Pancreas (tissue), 10 donors: ENCODE results near the gene CFAP100. TPM values are rescaled to one million over a fixed set of nuclear protein-coding genes. Genes with fewer than 3 reads are reported as not detected.

Experiments
- ATAC-seq, 4 donors: fragments of 200-7000 bp; cut with Tn5 transposase; one replicate each; pipeline versions ENCODE4 v1.8.0 to v1.9.1; 2020; ENCODE audit warnings: mild to moderate bottlenecking in 4 of 4, moderate library complexity in 4 of 4
- DNase-seq, 6 donors: peaks; one replicate each; pipeline ENCODE4 v3.0.0-alpha.2; 2020
- FAIRE-seq: peaks from 2 replicates; lab custom pipeline; 2012; peaks lifted over from hg19 to GRCh38; lab: Jason Lieb, UNC
- H3K27ac ChIP-seq, 4 donors: fragments of 200-600 bp; sonication (generic); 1 replicate in 3 of 4; 2 replicates in 1 of 4; pipeline versions ENCODE4 v1.5.0 to v1.8.0; 2020
- H3K27me3 ChIP-seq, 4 donors: fragments of 200-600 bp; one replicate each; pipeline ENCODE4 v1.8.0; 2021
- H3K36me3 ChIP-seq, 3 donors: fragments of 200-600 bp; sonication (generic) in 1 of 3; one replicate each; pipeline versions ENCODE4 v1.5.0 to v1.8.0; 2020 to 2021
- H3K4me1 ChIP-seq, 3 donors: fragments of 200-600 bp; one replicate each; pipeline ENCODE4 v1.8.0; 2021
- H3K4me3 ChIP-seq, 4 donors: fragments of 200-600 bp; sonication (generic) in 2 of 4; one replicate each; pipeline versions ENCODE4 v1.5.0 to v1.8.0; 2020 to 2021
- H3K9me3 ChIP-seq, 4 donors: fragments of 200-600 bp; one replicate each; pipeline ENCODE4 v1.8.0; 2021
- CTCF ChIP-seq, 4 donors: fragments of 200-600 bp; sonication (generic) in 3 of 4; IDR thresholded peaks; one replicate each; pipeline versions ENCODE4 v1.5.0 to v1.8.0; 2021; ENCODE audit warnings: antibody characterized with exemption in 4 of 4
- WGBS, 2 donors: extraction: QIAGEN DNeasy Blood & Tissue Kit; methylation state at CpG; one replicate each; pipeline ENCODE4 v1.1.7; 2013; 5-methylcytosine and 5-hydroxymethylcytosine counted together
- intact Hi-C, 3 donors: fragments of 100-400 bp; cut with DNase I; formaldehyde crosslinking; loops; one replicate each; pipeline versions ENCODE4 v1.11.1 to v1.14.2; 2022
- polyA plus RNA-seq, 2 donors: library from polyadenylated mRNA; stranded (reverse); fragments of 200-250 nt; gene quantifications; one replicate each; pipeline ENCODE4 v1.2.3, GENCODE V29; 2013
- total RNA-seq, 6 donors: library from RNA; stranded (reverse); fragmentation: NEBNext Ultra II Directional in 4 of 6; extraction: Animal tissue kit (Norgen Biotek cat#: 25700) in 4 of 6; gene quantifications; one replicate each; pipeline versions ENCODE4 v1.2.1 to v1.2.4, GENCODE V29; 2021 to 2023
- donor health status: healthy with polysubstance abuse.
- donor health status: DM: no; HTN: no; CAD: no; lungs with moderate emphysema.
- donor health status: DM: no; HTN: no; CAD: no.
- donor health status: control.
- donor health status: control.
- donor health status: Bipolar disorder and iron deficiency.
- donor health status: DM: yes; HTN: yes; CAD: no.
- donor health status: DM: no; HTN: no; CAD: no.
- donor health status: DM: no; HTN: no; CAD: no.
- donor health status: DM: yes; HTN: yes; CAD: no.

Gene CFAP100
- total and polyA plus RNA-seq, 8 donors: not detected

DNA sequence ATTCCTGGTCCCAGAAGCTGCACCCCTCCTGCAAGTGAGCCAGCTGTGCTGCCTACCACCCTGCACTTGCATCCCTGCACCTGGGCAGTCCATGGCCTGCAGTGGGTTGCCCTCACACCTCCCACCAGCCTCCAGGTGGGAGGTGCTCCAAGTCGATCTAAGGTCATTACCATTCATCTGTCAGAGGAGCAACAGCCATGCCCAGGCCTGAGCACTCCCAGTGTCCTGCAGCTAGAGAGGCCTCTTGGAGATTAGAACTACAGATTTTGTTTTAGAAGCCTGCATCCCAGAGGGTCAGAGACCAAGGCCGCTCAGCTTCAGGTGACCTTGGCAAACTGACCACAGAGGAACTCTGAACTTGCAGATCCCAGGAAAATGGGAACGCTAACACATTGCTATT is 90.0 kb downstream of the CFAP100 start:
- H3K27ac ChIP-seq: no peak overlapping the region
- H3K27me3 ChIP-seq: no peaks in the 10 kb centered on the region
- no peaks in the 10 kb centered on the region for H3K36me3 ChIP-seq
- 63 to 71% methylated on average over 3 of the region's 3 CpGs for WGBS, 2 donors
- no peaks in the 10 kb centered on the region for H3K4me1 ChIP-seq
- TF ChIP-seq CTCF (IDR thresholded peaks at IDR 0.05): no peak
- intact Hi-C loops: no loop called here
- ATAC-seq (no peak), DNase-seq (peak in 2 of 6 donors; percentile 4 to 34), FAIRE-seq (no peak)
- no peaks in the 10 kb centered on the region for H3K9me3 ChIP-seq
- no peak overlapping the region for H3K4me3 ChIP-seq

DNA sequence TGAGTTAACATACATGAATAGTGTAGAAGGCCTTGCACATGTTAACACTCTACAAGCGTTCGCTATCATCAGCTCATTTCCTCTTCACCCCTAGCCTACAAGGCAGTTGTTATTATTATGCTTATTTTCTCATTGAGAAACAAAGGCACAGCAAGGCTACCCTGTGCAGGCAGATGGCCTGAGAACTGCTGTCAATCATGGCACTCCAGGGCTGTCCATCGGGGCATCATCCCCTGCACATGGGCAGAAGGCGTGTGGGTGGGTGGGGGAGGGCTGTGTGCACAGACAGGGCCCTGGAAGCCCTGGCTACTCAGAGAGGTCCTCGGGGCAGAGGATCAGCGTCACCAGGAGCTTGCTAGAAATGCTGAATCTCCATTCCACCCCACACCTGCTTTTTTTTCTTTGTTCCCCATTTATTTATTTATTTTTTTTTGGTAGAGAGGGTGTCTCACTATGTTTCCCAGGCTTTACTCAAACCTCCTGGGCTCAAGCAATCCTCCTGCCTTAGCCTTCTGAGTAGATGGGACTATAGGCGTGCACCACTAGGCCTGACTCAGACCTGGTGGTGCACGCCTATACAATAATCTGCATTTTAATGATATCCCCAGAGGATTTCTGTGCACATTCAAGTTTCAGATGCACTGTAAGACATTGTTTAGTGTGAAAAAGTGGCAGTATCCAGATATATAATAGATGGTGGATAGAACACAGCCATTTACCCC is 90.6 kb downstream of the CFAP100 start:
- FAIRE-seq (no peak), DNase-seq (peak in 1 of 6 donors; percentile 3), ATAC-seq (no peak)
- no peaks in the 10 kb centered on the region for H3K36me3 ChIP-seq
- intact Hi-C loops: no loop called here
- no peak overlapping the region for H3K27ac ChIP-seq
- H3K4me3 ChIP-seq: no peak overlapping the region
- H3K4me1 ChIP-seq: no peaks in the 10 kb centered on the region
- no peaks in the 10 kb centered on the region for H3K9me3 ChIP-seq
- H3K27me3 ChIP-seq: no peaks in the 10 kb centered on the region
- no peak for TF ChIP-seq CTCF (IDR thresholded peaks at IDR 0.05)
- WGBS, 2 donors: 83 to 90% methylated on average over 8 of the region's 8 CpGs

DNA sequence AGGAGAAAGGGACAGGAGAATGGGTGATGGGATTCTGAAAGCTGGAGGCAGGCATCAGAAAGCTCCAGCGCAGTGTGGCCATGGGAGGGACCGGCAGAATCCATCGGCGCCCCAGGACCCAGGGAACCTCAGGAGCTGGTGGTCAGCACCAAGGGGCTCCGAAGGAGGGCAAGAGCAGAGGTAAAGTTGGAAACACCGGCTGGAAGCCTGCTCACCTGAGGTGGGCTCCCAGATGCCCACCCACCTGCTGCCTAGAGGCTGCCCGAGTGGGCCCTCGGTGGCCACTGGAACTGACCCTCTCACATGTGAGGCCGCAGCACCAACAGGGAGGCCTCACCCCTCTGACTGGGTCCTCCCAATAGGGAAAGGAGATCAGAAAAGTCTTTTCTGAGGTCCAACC is 91.2 kb downstream of the CFAP100 start:
- Histone ChIP-seq H3K4me1 (no peaks in the 10 kb centered on the region), H3K4me3 (no peak overlapping the region), H3K27ac (no peak overlapping the region), H3K9me3 (no peaks in the 10 kb centered on the region), H3K36me3 (no peaks in the 10 kb centered on the region), H3K27me3 (no peaks in the 10 kb centered on the region)
- no peak for TF ChIP-seq CTCF (IDR thresholded peaks at IDR 0.05)
- ATAC-seq (no peak), DNase-seq (peak in 2 of 6 donors; percentile 4 to 38), FAIRE-seq (no peak)
- intact Hi-C loops: no loop called here
- 94 to 97% methylated on average over 7 to 9 of the region's 9 CpGs for WGBS, 2 donors

Other genes starting within 250 kb of the CFAP100 start
- 10 to 100 TPM; 15.4 to 46.3 (median 33.7) TPM for gene ALDH1L1, start 214.3 kb upstream of the CFAP100 start, total RNA-seq
- gene ALDH1L1, start 214.3 kb upstream of the CFAP100 start, polyA plus RNA-seq: 10 to 100 TPM; 38.8 to 44.0 TPM
- gene KLF15, start 37.5 kb upstream of the CFAP100 start, total RNA-seq: 10 to 100 TPM; 15.2 to 38.3 (median 30.6) TPM
- gene KLF15, start 37.5 kb upstream of the CFAP100 start, polyA plus RNA-seq: 10 to 100 TPM; 11.3 to 27.1 TPM
- 10 to 100 TPM; 19.4 to 26.1 (median 21.3) TPM for gene ZXDC, start 81.0 kb downstream of the CFAP100 start, total RNA-seq
- 10 to 100 TPM; 19.9 to 21.7 TPM for gene ZXDC, start 81.0 kb downstream of the CFAP100 start, polyA plus RNA-seq
- not detected for gene UROC1, start 122.9 kb downstream of the CFAP100 start, total RNA-seq
- under 1 TPM in 1 of 2 donors, not detected in 1; 0.09 TPM for gene UROC1, start 122.9 kb downstream of the CFAP100 start, polyA plus RNA-seq
- gene CHST13, start 129.2 kb downstream of the CFAP100 start, total RNA-seq: under 1 TPM in 4 of 6 donors, not detected in 2; 0.08 to 0.28 (median 0.20) TPM
- gene CHST13, start 129.2 kb downstream of the CFAP100 start, polyA plus RNA-seq: under 1 TPM; 0.08 to 0.19 TPM
- gene C3orf22, start 164.0 kb downstream of the CFAP100 start, total RNA-seq: not detected
- under 1 TPM in 1 of 2 donors, not detected in 1; 0.09 TPM for gene C3orf22, start 164.0 kb downstream of the CFAP100 start, polyA plus RNA-seq